ENCODE measurements around the gene CORO2A.
A peak's percentile ranks its signal among the peaks of the same experiment; 100 is the strongest.
"Not testable (repeated sequence)": the region's sequence is repeated elsewhere in the genome, so short reads cannot be mapped to it uniquely, and the experiment has no call there.

The CORO2A gene

GRCh38 chr9:98134702-98135557 lies 57.5 kb downstream of the CORO2A start:
- no peak for DNase-seq

GRCh38 chr9:98132806-98133631 lies 59.4 kb downstream of the CORO2A start:
- DNase-seq: no peak

GRCh38 chr9:98132158-98132557 lies 60.3 kb downstream of the CORO2A start:
- no peak for DNase-seq

- no peak for DNase-seq
These were observed 61.7 kb downstream of the CORO2A start for GRCh38 chr9:98130576-98131228.

- not testable (repeated sequence) for DNase-seq
These were observed 62.4 kb downstream of the CORO2A start for GRCh38 chr9:98130060-98130459.

- DNase-seq: no peak
These were observed 63.0 kb downstream of the CORO2A start for GRCh38 chr9:98129451-98129881.

GRCh38 chr9:98128316-98128715 lies 64.1 kb downstream of the CORO2A start:
- no peak for DNase-seq

GRCh38 chr9:98127226-98127625 lies 65.2 kb downstream of the CORO2A start:
- DNase-seq: no peak

- no peak for DNase-seq
These were observed 67.6 kb downstream of the CORO2A start for GRCh38 chr9:98124637-98125426.

- not testable (repeated sequence) for DNase-seq
These were observed 68.3 kb downstream of the CORO2A start for GRCh38 chr9:98124091-98124490.

- DNase-seq: peak; percentile 36
These were observed 71.4 kb downstream of the CORO2A start for GRCh38 chr9:98121058-98121457.

GRCh38 chr9:98120476-98120875 lies 72.0 kb downstream of the CORO2A start:
- DNase-seq: no peak

GRCh38 chr9:98118640-98119601 lies 73.5 kb downstream of the CORO2A start, which contains the start of gene TRIM14:
Gene TRIM14, minus strand, starts transcription at chr9:98119222. Its CDS starts 34 bp downstream, at chr9:98119188.
- DNase-seq: peak; percentile 68

- DNase-seq: peak; percentile 66
These were observed 74.3 kb downstream of the CORO2A start for GRCh38 chr9:98117984-98118639.

- not testable (repeated sequence) for DNase-seq
These were observed 75.3 kb downstream of the CORO2A start for GRCh38 chr9:98117097-98117496.

- peak; percentile 41 for DNase-seq
These were observed 83.4 kb downstream of the CORO2A start for GRCh38 chr9:98109052-98109451.

GRCh38 chr9:98108531-98109031 lies 83.9 kb downstream of the CORO2A start:
- DNase-seq: peak; percentile 61

- no peak for DNase-seq
These were observed 84.5 kb downstream of the CORO2A start for GRCh38 chr9:98107926-98108325.

GRCh38 chr9:98105006-98105405 lies 87.4 kb downstream of the CORO2A start:
- no peak for DNase-seq

GRCh38 chr9:98104445-98104881 lies 88.0 kb downstream of the CORO2A start:
- DNase-seq: no peak
